Measurements from ENCODE around the gene ZBTB37.

- TF ChIP-seq CTCF (conservative IDR thresholded peaks at IDR 0.05) (no peak), ZFX (IDR thresholded peaks at IDR 0.05) (no peak)
Observed at GRCh38 chr1:173857363-173857917, 10.7 kb upstream of the ZBTB37 start.

All from C4-2B (cell line).